GM12874 (cell line): Measurements from ENCODE around the gene RPS4Y2.

ENCODE experiments used
- CTCF ChIP-seq: IDR thresholded peaks from 2 replicates; pipeline ENCODE4 v1.5.1; 2011; ENCODE audit warnings: low read depth, mild to moderate bottlenecking, control low read depth, low read length, moderate library complexity; ENCODE audit not compliant: insufficient read depth

The RPS4Y2 gene

GRCh38 chrY:20817067-20817466 lies 61.2 kb downstream of the RPS4Y2 start:
- no peak for TF ChIP-seq CTCF
